GM21737 (cell line): Measurements from ENCODE around the gene NREP.

Experiments used
- ATAC-seq: cut with Tn5 transposase; IDR thresholded peaks from one replicate; pipeline ENCODE4 v1.9.1; 2021; ENCODE audit warnings: mild to moderate bottlenecking, moderate library complexity; ENCODE audit not compliant: unreplicated experiment

The NREP gene

DNA sequence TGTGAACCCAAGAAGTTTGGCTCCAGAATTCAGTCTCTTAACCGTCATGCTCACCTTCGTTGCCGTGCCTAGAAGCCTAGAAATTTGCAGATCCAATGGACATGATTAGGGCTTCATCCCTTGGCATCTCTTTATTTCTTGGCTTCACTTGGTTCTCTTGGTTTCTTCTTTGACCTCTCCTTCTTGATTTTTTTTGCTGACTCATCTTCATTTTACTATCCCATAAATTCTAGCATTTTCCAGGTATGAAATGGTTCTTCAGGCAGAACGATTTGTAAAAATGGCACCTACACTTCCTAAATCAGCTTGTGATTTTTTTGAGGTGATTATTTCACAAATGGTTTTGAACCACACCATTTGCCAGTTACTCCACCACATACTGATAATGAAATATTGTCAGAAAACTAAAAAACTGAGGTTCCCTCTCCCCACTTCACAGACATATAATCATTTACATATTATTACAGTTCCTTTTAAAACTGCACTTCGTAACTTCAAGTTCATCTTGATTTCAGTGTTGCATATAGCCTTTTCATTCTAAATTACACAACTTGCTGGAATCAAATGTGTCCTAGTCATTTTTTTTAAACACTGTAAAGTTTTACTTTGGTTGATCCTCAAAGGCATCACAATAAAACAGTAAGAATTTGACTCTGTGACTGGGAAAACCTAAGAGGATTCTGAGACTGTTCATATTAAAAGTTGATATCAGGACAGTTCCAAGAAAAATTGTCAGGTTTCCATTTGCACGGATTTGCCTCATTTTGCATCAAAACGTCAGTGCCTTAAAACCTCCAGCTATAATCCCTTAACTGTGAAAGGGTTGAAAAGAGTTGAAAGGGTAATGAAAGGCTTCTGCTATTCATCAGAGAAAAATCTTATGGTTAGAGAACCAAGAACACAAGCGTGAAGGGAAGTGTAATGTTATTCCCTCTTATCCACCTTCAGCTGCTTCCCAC lies 8.9 kb upstream of the NREP start:
- ATAC-seq: no peak

DNA sequence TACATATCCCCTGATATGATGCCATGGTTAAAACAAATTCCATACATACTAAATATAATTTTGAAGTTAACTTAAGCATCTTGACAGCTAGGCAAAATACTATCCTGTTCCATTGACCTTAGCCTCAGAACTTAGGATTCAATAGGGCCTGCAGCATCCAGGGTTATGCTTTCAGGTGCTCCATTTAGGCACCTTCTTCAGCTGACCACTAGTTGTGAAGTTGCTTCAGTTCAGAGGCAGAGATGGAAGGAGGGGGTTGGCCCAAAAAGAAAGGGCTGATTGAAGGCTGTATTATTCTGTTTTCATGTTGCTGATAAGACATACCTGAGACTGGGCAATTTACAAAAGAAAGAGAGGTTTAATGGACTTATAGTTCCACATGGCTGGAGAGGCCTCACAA lies 7.0 kb upstream of the NREP start:
- ATAC-seq: no peak

DNA sequence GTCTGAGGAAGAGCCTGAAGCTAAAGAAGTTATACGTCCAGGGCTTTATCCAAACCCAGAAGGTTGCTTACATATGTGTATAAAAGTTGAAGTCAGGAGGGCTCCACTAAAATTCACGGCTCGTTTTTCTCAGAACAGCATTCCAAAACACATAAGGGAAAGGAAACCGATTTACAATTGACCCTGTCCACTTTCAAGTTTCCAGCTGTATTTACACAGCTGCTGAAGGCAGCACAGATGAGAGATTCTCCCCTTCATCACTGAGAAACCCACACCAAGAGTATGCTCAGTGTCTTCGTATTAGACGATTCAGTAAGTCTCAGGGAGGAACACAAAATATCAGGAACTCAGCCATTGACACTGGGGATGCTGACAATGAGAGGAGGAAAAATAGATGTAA lies 5.9 kb upstream of the NREP start:
- ATAC-seq: no peak

GRCh38 chr5:111758284-111758628 lies 1.3 kb upstream of the NREP start:
- no peak for ATAC-seq

- peak; percentile 77 for ATAC-seq
Observed at GRCh38 chr5:111757355-111758283, 625 bp upstream of the NREP start.

DNA sequence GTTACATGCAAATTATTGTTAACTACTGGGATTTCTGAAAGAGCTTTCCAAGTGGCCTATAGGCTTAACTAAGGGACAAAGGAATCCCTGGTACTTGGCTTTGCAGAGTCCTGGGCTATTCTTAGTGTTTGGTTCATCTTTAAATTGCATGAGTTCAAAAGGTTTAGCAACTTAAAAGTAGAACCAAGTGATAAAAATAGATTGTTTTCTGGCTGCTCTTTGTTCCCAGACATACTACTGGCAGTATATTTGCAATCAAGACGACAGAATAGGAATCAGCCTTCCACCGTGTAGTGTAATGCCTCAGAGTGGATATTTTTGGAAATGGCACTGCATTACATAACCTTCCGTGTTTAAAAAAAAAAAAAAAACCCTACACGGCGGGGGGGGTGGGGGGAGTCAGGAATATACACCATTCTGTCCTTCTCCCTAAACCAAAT lies 1.0 kb downstream of the NREP start:
- ATAC-seq: no peak

DNA sequence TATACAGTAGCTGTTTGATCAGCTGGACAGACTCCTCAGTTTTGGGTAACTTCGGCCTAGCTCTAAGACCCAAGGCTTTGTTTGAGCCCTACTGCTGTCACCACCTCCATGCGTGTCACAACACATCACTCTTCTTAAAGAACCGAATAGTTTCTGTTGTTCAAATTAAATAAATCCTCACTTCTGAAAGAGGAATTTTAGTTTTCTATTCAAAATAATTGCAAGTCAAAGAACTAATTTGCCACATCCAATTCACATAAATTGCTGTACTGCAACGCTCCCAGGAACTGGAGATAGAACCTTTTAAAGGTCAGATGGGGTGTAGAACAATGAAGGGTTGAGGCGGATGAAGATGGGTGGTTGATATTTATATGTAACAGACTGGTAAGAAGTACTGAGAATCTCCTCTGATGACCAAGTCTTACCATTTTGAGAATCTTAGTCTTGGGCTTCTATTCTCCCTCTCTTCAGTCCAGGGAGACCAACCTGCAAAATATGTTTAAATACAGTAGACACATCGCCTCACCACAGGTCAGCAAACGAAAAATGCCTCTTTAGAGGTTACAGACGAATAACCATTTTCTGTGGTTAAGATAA lies 1.6 kb downstream of the NREP start:
- ATAC-seq: no peak

GRCh38 chr5:111753884-111754589 lies 3.0 kb downstream of the NREP start:
- no peak for ATAC-seq

GRCh38 chr5:111752426-111752965 lies 4.5 kb downstream of the NREP start:
- no peak for ATAC-seq

GRCh38 chr5:111749303-111750026 lies 7.5 kb downstream of the NREP start:
- ATAC-seq: no peak

DNA sequence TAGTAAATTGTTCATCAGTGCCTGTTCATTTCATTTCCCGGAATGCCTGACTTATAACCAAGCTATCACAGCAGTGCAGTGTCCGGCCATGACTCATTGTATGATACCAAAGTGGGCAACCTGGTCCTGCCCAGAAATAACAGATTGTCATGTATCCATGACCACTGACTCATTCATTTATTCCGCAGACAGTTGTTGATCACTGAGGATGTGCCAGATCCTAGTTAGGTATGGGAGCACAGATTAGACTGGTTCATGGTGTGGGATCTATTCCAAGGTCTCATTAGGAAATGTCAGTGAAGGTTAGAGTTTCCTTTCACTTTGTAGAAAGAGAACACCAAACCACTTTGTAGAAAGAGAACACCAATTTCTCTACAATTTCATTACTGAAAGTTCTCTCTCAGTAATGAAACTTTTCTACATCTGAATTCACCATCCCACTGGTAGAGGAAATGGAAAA lies 8.7 kb downstream of the NREP start:
- no peak for ATAC-seq

GRCh38 chr5:111747337-111747736 lies 9.7 kb downstream of the NREP start:
- ATAC-seq: no peak

- ATAC-seq: no peak
Observed at GRCh38 chr5:111746791-111747190, 10.2 kb downstream of the NREP start.

GRCh38 chr5:111745075-111745739 lies 11.8 kb downstream of the NREP start:
- ATAC-seq: no peak

GRCh38 chr5:111744455-111744854 lies 12.5 kb downstream of the NREP start:
- ATAC-seq: no peak

DNA sequence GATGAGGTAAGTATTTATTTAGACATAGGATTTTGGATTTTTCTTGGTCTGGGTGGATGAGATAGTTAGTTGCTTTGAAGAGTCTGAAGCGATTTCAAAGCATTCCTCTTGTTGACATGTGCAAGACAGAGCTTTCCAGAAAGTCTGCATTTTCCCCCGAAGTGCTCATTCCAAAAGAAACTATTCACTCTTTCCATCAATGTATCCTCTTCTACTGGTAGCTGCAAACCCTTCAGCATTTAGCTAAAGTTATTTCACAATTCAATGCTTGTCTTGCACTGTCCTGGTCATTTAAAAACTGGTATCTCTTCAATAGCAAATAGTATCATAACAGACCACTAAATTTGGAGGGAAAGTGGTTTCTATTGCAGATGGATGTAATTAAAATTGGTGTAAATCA lies 13.0 kb downstream of the NREP start:
- no peak for ATAC-seq

GRCh38 chr5:111743512-111743911 lies 13.5 kb downstream of the NREP start:
- ATAC-seq: no peak

- ATAC-seq: no peak
Observed at GRCh38 chr5:111742177-111742994, 14.6 kb downstream of the NREP start.
